Neural progenitor cell (in vitro differentiated cells): ENCODE data around the gene CFAP74. TPM values are rescaled to one million over a fixed set of nuclear protein-coding genes. Genes with fewer than 3 reads are reported as not detected.
"Not testable (repeated sequence)": the region's sequence is repeated elsewhere in the genome, so short reads cannot be mapped to it uniquely, and the experiment has no call there.

Source experiments
- DNase-seq: peaks from one replicate; pipeline ENCODE4 v3.0.0-alpha.2; 2016; ENCODE audit warnings: low spot score
- H2AFZ ChIP-seq: fragments of 200-600 bp; sonication (generic); replicated peaks from 2 replicates; pipeline ENCODE4 v1.6.1; 2016; ENCODE audit warnings: antibody characterized with exemption
- H3F3A ChIP-seq: fragments of 200-600 bp; sonication (generic); 2 replicates; pipeline ENCODE4 v1.6.1; 2016; ENCODE audit warnings: antibody characterized with exemption, low read depth
- H3K27ac ChIP-seq: fragments of 200-600 bp; sonication (generic); 2 replicates; pipeline ENCODE4 v1.5.1; 2016; ENCODE audit warnings: mild to moderate bottlenecking
- H3K27me3 ChIP-seq: fragments of 200-600 bp; sonication (generic); 2 replicates; pipeline ENCODE4 v1.6.1; 2016; ENCODE audit warnings: mild to moderate bottlenecking, moderate library complexity
- H3K36me3 ChIP-seq: fragments of 200-600 bp; sonication (generic); 2 replicates; pipeline ENCODE4 v1.5.1; 2016
- H3K4me1 ChIP-seq: fragments of 200-600 bp; sonication (generic); 2 replicates; pipeline ENCODE4 v1.6.1; 2016; ENCODE audit warnings: mixed run types
- H3K4me2 ChIP-seq: fragments of 200-600 bp; sonication (generic); 2 replicates; pipeline ENCODE4 v1.6.1; 2016
- H3K4me3 ChIP-seq: fragments of 200-600 bp; sonication (generic); 2 replicates; pipeline ENCODE4 v1.5.1; 2016
- H3K79me2 ChIP-seq: fragments of 200-600 bp; sonication (generic); 2 replicates; pipeline ENCODE4 v1.6.1; 2016; ENCODE audit warnings: low read depth
- H3K9ac ChIP-seq: fragments of 200-600 bp; sonication (generic); 2 replicates; pipeline ENCODE4 v1.6.1; 2016
- H3K9me3 ChIP-seq: fragments of 200-600 bp; sonication (generic); 2 replicates; pipeline ENCODE4 v1.5.1; 2016; ENCODE audit warnings: low read depth
- H4K20me1 ChIP-seq: fragments of 200-600 bp; sonication (generic); 2 replicates; pipeline ENCODE4 v1.6.1; 2016; ENCODE audit warnings: low read depth
- H3K27ac Mint-ChIP-seq: 3 replicates; pipeline ENCODE4 v1.8.0; 2021; ENCODE audit warnings: mixed read lengths
- H3K27me3 Mint-ChIP-seq: 2 replicates; pipeline ENCODE4 v1.8.0; 2022; ENCODE audit warnings: low read depth, mild to moderate bottlenecking, inconsistent platforms, moderate library complexity, mixed read lengths; ENCODE audit not compliant: insufficient read depth
- H3K36me3 Mint-ChIP-seq: 3 replicates; pipeline ENCODE4 v1.8.0; 2021; ENCODE audit warnings: mixed read lengths
- H3K4me1 Mint-ChIP-seq: 3 replicates; pipeline ENCODE4 v1.8.0; 2021; ENCODE audit warnings: mixed read lengths
- H3K4me3 Mint-ChIP-seq: 3 replicates; pipeline ENCODE4 v1.8.0; 2021; ENCODE audit warnings: mild to moderate bottlenecking, moderate library complexity, mixed read lengths
- H3K9me3 Mint-ChIP-seq: 3 replicates; pipeline ENCODE4 v1.8.0; 2020; ENCODE audit warnings: mixed read lengths
- EZH2 ChIP-seq: fragments of 200-600 bp; sonication (generic); IDR thresholded peaks from 2 replicates; pipeline ENCODE4 v1.6.1; 2017; ENCODE audit warnings: antibody characterized with exemption, mild to moderate bottlenecking, moderate library complexity
- EZH2phosphoT487 ChIP-seq: fragments of 200-600 bp; sonication (generic); IDR thresholded peaks from 2 replicates; pipeline ENCODE4 v1.6.1; 2017; ENCODE audit warnings: antibody characterized with exemption
- total RNA-seq: library from RNA; depleted of rRNA; stranded (reverse); fragments of >200 nt; gene quantifications from 2 replicates; pipeline ENCODE4 v1.2.3, GENCODE V29; 2015; ENCODE audit warnings: low replicate concordance
- TF ChIP-seq, protein P1 (sequence below): fragments of 200-600 bp; sonication (generic); IDR thresholded peaks from 2 replicates; pipeline ENCODE4 v1.5.1; 2017; ENCODE audit warnings: antibody characterized with exemption, mild to moderate bottlenecking

The CFAP74 gene
- total RNA-seq, 1 donor from 2014 or later = not detected

DNA sequence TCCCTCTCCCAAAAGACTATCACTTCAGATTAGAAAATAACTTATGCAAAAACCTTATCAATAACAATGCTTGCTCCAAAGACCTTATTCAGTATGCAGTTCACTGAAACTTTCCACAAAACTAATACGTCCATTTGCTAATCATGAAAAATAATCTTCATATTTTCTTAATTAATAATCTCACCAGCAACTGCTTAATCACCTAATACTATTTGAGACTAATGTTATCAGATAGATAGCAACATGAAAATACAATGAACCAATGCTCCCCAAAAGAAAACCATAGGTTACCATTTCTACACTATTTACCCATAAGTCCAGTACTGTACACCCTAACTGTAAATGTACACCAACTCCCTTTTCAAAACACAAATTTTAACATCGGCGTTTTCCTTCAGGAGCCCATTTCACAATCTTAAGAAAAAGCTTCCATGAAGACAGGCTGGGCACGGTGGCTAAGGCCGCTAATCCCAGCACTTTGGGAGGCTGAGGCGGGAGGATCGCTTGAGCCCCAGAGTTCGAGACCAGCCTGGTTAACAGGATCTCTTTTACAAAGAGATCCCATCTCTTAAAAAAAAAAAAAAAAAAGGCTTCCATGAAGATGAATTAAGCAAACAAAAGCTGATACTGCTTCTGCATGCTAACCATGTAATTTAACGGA lies 114.4 kb downstream of the CFAP74 start:
- Histone ChIP-seq H3F3A (peaks cover 46% of the 10 kb centered on the region), H3K27ac (peak overlapping the region; percentile 66), H3K36me3 (peaks cover 4% of the 10 kb centered on the region), H4K20me1 (peaks cover 63% of the 10 kb centered on the region), H3K9ac (peak overlapping the region; percentile 87), H3K4me2 (peak overlapping the region; percentile 78), H3K79me2 (peaks cover 79% of the 10 kb centered on the region), H3K4me1 (peaks cover 21% of the 10 kb centered on the region), H3K4me3 (peak overlapping the region; percentile 87), H2AFZ (no peak overlapping the region), H3K27me3 (no peaks in the 10 kb centered on the region), H3K9me3 (no peaks in the 10 kb centered on the region)
- peaks cover 30% of the 10 kb centered on the region for H3K4me1 Mint-ChIP-seq
- peak overlapping the region; percentile 91 for H3K4me3 Mint-ChIP-seq
- DNase-seq = peak; percentile 16
- peaks cover 25% of the 10 kb centered on the region for H3K9me3 Mint-ChIP-seq
- H3K27me3 Mint-ChIP-seq = peaks cover 6% of the 10 kb centered on the region
- no peak for TF ChIP-seq EZH2phosphoT487
- no peak for TF ChIP-seq EZH2
- TF ChIP-seq, protein P1, sequence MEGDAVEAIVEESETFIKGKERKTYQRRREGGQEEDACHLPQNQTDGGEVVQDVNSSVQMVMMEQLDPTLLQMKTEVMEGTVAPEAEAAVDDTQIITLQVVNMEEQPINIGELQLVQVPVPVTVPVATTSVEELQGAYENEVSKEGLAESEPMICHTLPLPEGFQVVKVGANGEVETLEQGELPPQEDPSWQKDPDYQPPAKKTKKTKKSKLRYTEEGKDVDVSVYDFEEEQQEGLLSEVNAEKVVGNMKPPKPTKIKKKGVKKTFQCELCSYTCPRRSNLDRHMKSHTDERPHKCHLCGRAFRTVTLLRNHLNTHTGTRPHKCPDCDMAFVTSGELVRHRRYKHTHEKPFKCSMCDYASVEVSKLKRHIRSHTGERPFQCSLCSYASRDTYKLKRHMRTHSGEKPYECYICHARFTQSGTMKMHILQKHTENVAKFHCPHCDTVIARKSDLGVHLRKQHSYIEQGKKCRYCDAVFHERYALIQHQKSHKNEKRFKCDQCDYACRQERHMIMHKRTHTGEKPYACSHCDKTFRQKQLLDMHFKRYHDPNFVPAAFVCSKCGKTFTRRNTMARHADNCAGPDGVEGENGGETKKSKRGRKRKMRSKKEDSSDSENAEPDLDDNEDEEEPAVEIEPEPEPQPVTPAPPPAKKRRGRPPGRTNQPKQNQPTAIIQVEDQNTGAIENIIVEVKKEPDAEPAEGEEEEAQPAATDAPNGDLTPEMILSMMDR = no peak
- peak overlapping the region; percentile 78 for H3K27ac Mint-ChIP-seq
- H3K36me3 Mint-ChIP-seq = peaks cover 21% of the 10 kb centered on the region

DNA sequence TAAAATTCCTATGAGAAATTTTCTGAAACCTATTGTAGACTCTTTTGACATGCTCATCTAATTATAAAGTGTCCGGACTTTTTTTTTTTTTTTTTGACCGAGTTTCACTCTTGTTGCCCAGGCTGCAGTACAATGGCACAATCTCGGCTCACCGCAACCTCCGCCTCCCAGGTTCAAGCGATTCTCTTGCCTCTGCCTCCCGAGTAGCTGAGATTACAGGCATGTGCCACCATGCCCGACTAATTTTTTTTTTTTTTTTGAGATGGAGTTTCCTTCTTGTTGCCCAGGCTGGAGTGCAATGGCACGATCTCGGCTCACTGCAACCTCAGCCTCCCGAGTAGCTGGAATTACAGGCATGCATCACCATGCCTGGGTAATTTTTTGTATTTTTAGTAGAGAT lies 119.7 kb downstream of the CFAP74 start:
- peaks cover 99% of the 10 kb centered on the region for H4K20me1 ChIP-seq
- Mint-ChIP-seq H3K4me1 (peaks cover 12% of the 10 kb centered on the region), H3K9me3 (peaks cover 44% of the 10 kb centered on the region), H3K36me3 (peaks cover 52% of the 10 kb centered on the region)
- H3K27me3 Mint-ChIP-seq, H3K4me3 Mint-ChIP-seq, H3K27me3 ChIP-seq, H3K27ac Mint-ChIP-seq, H3K9ac ChIP-seq, DNase-seq, H3K27ac ChIP-seq, H3K9me3 ChIP-seq, H2AFZ ChIP-seq, H3K36me3 ChIP-seq, H3K4me3 ChIP-seq: not testable (repeated sequence)
- H3F3A ChIP-seq = peaks cover 43% of the 10 kb centered on the region
- H3K79me2 ChIP-seq = peaks cover 100% of the 10 kb centered on the region
- peaks cover 18% of the 10 kb centered on the region for H3K4me1 ChIP-seq
- peak overlapping the region; percentile 9 for H3K4me2 ChIP-seq

DNA sequence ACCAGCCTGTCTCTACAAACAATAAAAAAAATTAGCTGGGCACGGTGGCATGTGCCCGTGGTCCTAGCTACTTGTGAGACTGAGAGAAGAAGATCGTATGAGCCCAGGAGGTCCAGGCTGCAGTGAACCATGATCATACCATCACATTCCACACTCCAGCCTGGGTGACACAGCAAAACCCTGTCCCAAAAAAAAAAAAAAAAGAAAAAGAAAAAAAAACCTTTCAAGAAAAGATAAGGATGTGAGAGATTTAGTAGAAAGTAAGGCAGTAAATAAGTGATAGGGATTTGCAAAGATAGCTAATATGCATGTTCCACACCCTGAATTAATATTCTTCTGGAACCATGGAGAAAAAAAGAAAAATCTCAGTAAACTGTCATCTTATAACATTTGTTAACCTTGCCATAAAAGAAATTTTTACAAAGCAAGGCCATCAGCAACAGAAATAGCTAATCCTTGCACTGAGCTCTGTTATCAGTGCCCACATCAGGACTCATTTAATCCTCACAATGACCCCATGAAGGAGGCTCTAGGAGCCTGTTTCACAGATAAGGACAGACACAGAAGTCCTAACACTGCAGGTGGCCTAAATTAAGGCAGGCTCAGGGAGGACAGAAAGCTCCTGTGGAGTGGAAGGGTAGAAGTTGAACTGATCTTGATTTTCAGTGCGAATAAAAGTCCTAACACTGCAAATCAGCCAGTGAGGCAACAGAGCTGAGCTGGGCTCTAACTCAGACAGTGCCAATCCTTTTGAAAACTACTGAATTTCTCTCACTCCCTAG lies 120.3 kb downstream of the CFAP74 start:
- no peak for TF ChIP-seq EZH2
- TF ChIP-seq, protein P1 = no peak
- no peak for TF ChIP-seq EZH2phosphoT487
- H3K9me3 ChIP-seq = no peaks in the 10 kb centered on the region
- no peak overlapping the region for H3K27ac Mint-ChIP-seq
- H3K79me2 ChIP-seq = peaks cover 100% of the 10 kb centered on the region
- H3K4me2 ChIP-seq = peak overlapping the region; percentile 9
- peaks cover 4% of the 10 kb centered on the region for H3K36me3 ChIP-seq
- no peak overlapping the region for H3K9ac ChIP-seq
- peaks cover 10% of the 10 kb centered on the region for H3K4me1 Mint-ChIP-seq
- H2AFZ ChIP-seq = no peak overlapping the region
- peaks cover 55% of the 10 kb centered on the region for H3K36me3 Mint-ChIP-seq
- no peaks in the 10 kb centered on the region for H3K27me3 ChIP-seq
- H3K27ac ChIP-seq = no peak overlapping the region
- H3K4me3 Mint-ChIP-seq = no peak overlapping the region
- H3K9me3 Mint-ChIP-seq = peaks cover 44% of the 10 kb centered on the region
- H3K4me3 ChIP-seq = no peak overlapping the region
- peaks cover 3% of the 10 kb centered on the region for H3K27me3 Mint-ChIP-seq
- peak; percentile 43 for DNase-seq
- H3K4me1 ChIP-seq = peaks cover 12% of the 10 kb centered on the region
- peaks cover 44% of the 10 kb centered on the region for H3F3A ChIP-seq
- H4K20me1 ChIP-seq = peaks cover 99% of the 10 kb centered on the region

DNA sequence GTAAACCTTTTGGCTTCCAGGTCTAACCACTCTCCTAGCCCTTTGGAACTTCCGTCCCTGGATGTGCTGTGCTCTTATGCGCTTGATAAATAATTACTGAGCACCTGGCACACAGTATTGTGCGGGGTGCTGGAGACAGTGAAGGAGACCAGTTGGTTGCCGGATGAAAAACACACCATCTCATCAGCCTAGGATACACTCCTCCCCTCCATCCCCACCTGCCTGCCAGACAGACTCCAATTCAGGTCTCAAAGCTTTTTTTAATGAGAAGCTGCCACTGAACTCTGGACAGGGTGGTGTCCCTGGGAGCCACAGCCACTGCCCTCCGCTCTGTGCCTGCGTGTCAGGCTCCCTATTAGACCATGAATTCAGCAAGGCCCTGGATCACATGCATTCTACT lies 121.9 kb downstream of the CFAP74 start:
- H3K9me3 Mint-ChIP-seq = peaks cover 40% of the 10 kb centered on the region
- Histone ChIP-seq H3K4me1 (peaks cover 9% of the 10 kb centered on the region), H3K9me3 (no peaks in the 10 kb centered on the region), H3K9ac (no peak overlapping the region), H3K4me2 (no peak overlapping the region), H3K79me2 (peaks cover 100% of the 10 kb centered on the region), H3K27me3 (no peaks in the 10 kb centered on the region), H3K36me3 (no peaks in the 10 kb centered on the region), H3K4me3 (no peak overlapping the region), H3F3A (peaks cover 31% of the 10 kb centered on the region), H3K27ac (peak overlapping the region; percentile 34), H4K20me1 (peaks cover 99% of the 10 kb centered on the region), H2AFZ (no peak overlapping the region)
- no peak overlapping the region for H3K4me3 Mint-ChIP-seq
- no peak overlapping the region for H3K27ac Mint-ChIP-seq
- H3K4me1 Mint-ChIP-seq = peaks cover 6% of the 10 kb centered on the region
- peaks cover 53% of the 10 kb centered on the region for H3K36me3 Mint-ChIP-seq
- DNase-seq = no peak
- TF ChIP-seq, protein P1 = no peak
- TF ChIP-seq EZH2phosphoT487 (no peak), EZH2 (no peak)
- H3K27me3 Mint-ChIP-seq = no peaks in the 10 kb centered on the region
